T47D (cell line): Measurements from ENCODE around the gene SEMA3C.

Experiments used
- DNase-seq, 2 experiments: peaks; one replicate each; pipeline versions ENCODE4 v3.0.0 to v3.0.0-alpha.2; 2011 to 2012; ENCODE audit warnings: low read depth in 1 of 2, low spot score in 1 of 2
- JUND ChIP-seq: IDR thresholded peaks from 2 replicates; pipeline ENCODE4 v1.6.1; 2012; ENCODE audit warnings: low read depth
- in situ Hi-C: cut with HindIII; loops from 2 replicates; pipeline ENCODE4 v1.10.0; 2016; ENCODE audit warnings: low sequenced_read_pairs, low pct_unique_long_range_greater_than_20kb

The SEMA3C gene

GRCh38 chr7:80833289-80834268, 85.3 kb downstream of the SEMA3C start:
- in situ Hi-C loops, result no loop called here
- TF ChIP-seq JUND, result no peak
- no peak for DNase-seq

GRCh38 chr7:80832006-80832405, 86.8 kb downstream of the SEMA3C start:
- in situ Hi-C loops, result no loop called here
- no peak for DNase-seq
- no peak for TF ChIP-seq JUND

- TF ChIP-seq JUND, result no peak
- DNase-seq, result no peak
- in situ Hi-C loops, result no loop called here
These were observed 88.1 kb downstream of the SEMA3C start for GRCh38 chr7:80830584-80831285.

- TF ChIP-seq JUND, result no peak
- in situ Hi-C loops, result no loop called here
- no peak for DNase-seq
These were observed 88.8 kb downstream of the SEMA3C start for GRCh38 chr7:80830010-80830409.

GRCh38 chr7:80829527-80829926, 89.3 kb downstream of the SEMA3C start:
- in situ Hi-C loops, result no loop called here
- no peak for TF ChIP-seq JUND
- DNase-seq, result no peak

- DNase-seq, result no peak
- in situ Hi-C loops, result no loop called here
These were observed 91.6 kb downstream of the SEMA3C start for GRCh38 chr7:80827239-80827633.

GRCh38 chr7:80826520-80827238, 92.2 kb downstream of the SEMA3C start:
- no peak for TF ChIP-seq JUND
- no peak for DNase-seq
- in situ Hi-C loops, result no loop called here

More at GRCh38 chr7:80827239-80827633, 91.6 kb downstream of the SEMA3C start:
- TF ChIP-seq JUND, result no peak

- in situ Hi-C loops, result no loop called here
- no peak for TF ChIP-seq JUND
- DNase-seq, result no peak
These were observed 93.4 kb downstream of the SEMA3C start for GRCh38 chr7:80825499-80825898.

GRCh38 chr7:80824253-80824652, 94.6 kb downstream of the SEMA3C start:
- no peak for TF ChIP-seq JUND
- no peak for DNase-seq
- in situ Hi-C loops, result no loop called here

GRCh38 chr7:80823057-80823456, 95.8 kb downstream of the SEMA3C start:
- in situ Hi-C loops, result no loop called here
- TF ChIP-seq JUND, result no peak
- DNase-seq, result no peak

- no peak for TF ChIP-seq JUND
- in situ Hi-C loops, result no loop called here
- DNase-seq, result no peak
These were observed 97.0 kb downstream of the SEMA3C start for GRCh38 chr7:80821771-80822319.

GRCh38 chr7:80819503-80819902, 99.3 kb downstream of the SEMA3C start:
- no peak for TF ChIP-seq JUND
- in situ Hi-C loops, result no loop called here
- DNase-seq, result no peak

- no peak for DNase-seq
- no peak for TF ChIP-seq JUND
- in situ Hi-C loops, result no loop called here
These were observed 100.7 kb downstream of the SEMA3C start for GRCh38 chr7:80818181-80818580.
